GM19455 (cell line): ENCODE measurements around the gene CCSER1.
A peak's percentile ranks its signal among the peaks of the same experiment; 100 is the strongest.
"Not testable (repeated sequence)": the region's sequence is repeated elsewhere in the genome, so short reads cannot be mapped to it uniquely, and the experiment has no call there.

Experiments used
- ATAC-seq: cut with Tn5 transposase; IDR thresholded peaks from one replicate; pipeline ENCODE4 v1.9.1; 2021; ENCODE audit not compliant: unreplicated experiment

The CCSER1 gene

GRCh38 chr4:90281541-90282355 lies 154.6 kb downstream of the CCSER1 start:
- ATAC-seq: no peak

GRCh38 chr4:90290345-90290744 lies 163.2 kb downstream of the CCSER1 start:
- ATAC-seq: no peak

- ATAC-seq: no peak
Observed at GRCh38 chr4:90292438-90292837, 165.2 kb downstream of the CCSER1 start.

- ATAC-seq: no peak
Observed at GRCh38 chr4:90293320-90293719, 166.1 kb downstream of the CCSER1 start.

- ATAC-seq: no peak
Observed at GRCh38 chr4:90299373-90299772, 172.2 kb downstream of the CCSER1 start.

- ATAC-seq: no peak
Observed at GRCh38 chr4:90306810-90307209, 179.6 kb downstream of the CCSER1 start.

GRCh38 chr4:90317140-90317539 lies 189.9 kb downstream of the CCSER1 start:
- ATAC-seq: not testable (repeated sequence)

- ATAC-seq: no peak
Observed at GRCh38 chr4:90317785-90318184, 190.6 kb downstream of the CCSER1 start.

GRCh38 chr4:90318193-90318592 lies 191.0 kb downstream of the CCSER1 start:
- no peak for ATAC-seq

GRCh38 chr4:90328558-90328957 lies 201.4 kb downstream of the CCSER1 start:
- no peak for ATAC-seq

- no peak for ATAC-seq
Observed at GRCh38 chr4:90330546-90330945, 203.4 kb downstream of the CCSER1 start.

GRCh38 chr4:90345549-90346215 lies 218.5 kb downstream of the CCSER1 start:
- no peak for ATAC-seq

- ATAC-seq: no peak
Observed at GRCh38 chr4:90349636-90350035, 222.4 kb downstream of the CCSER1 start.

GRCh38 chr4:90357117-90357710 lies 230.0 kb downstream of the CCSER1 start:
- ATAC-seq: no peak

GRCh38 chr4:90375081-90375480 lies 247.9 kb downstream of the CCSER1 start:
- ATAC-seq: no peak

- no peak for ATAC-seq
Observed at GRCh38 chr4:90393215-90393614, 266.0 kb downstream of the CCSER1 start.

- no peak for ATAC-seq
Observed at GRCh38 chr4:90403781-90404180, 276.6 kb downstream of the CCSER1 start.

GRCh38 chr4:90407897-90408296 lies 280.7 kb downstream of the CCSER1 start:
- ATAC-seq: not testable (repeated sequence)

GRCh38 chr4:90412786-90413185 lies 285.6 kb downstream of the CCSER1 start:
- not testable (repeated sequence) for ATAC-seq

- ATAC-seq: no peak
Observed at GRCh38 chr4:90415116-90415515, 287.9 kb downstream of the CCSER1 start.

GRCh38 chr4:90419124-90419711 lies 292.0 kb downstream of the CCSER1 start:
- ATAC-seq: peak; percentile 87

GRCh38 chr4:90421161-90421560 lies 294.0 kb downstream of the CCSER1 start:
- no peak for ATAC-seq
